PFSK-1 (cell line): ENCODE data around the gene SIX2.

Source experiments
- POLR2AphosphoS5 ChIP-seq: IDR thresholded peaks from 2 replicates; pipeline ENCODE4 v1.6.1; 2012; ENCODE audit warnings: low read depth, mild to moderate bottlenecking, control low read depth, low read length, moderate library complexity
- REST ChIP-seq, 2 experiments: IDR thresholded peaks; 2 replicates each; pipeline versions ENCODE4 v1.6.1 to v1.8.0; 2011 to 2012; ENCODE audit warnings: low read depth in 2 of 2, low read length in 2 of 2, control low read depth in 1 of 2, inconsistent platforms in 1 of 2, mild to moderate bottlenecking in 1 of 2, moderate library complexity in 1 of 2; ENCODE audit not compliant: insufficient read depth in 1 of 2
- SIN3A ChIP-seq: IDR thresholded peaks from 2 replicates; pipeline ENCODE4 v1.6.1; 2012; ENCODE audit warnings: mild to moderate bottlenecking, low read length, moderate library complexity, borderline replicate concordance; ENCODE audit not compliant: insufficient read depth

GRCh38 chr2:44980751-44981713, 28.2 kb downstream of the SIX2 start:
- TF ChIP-seq POLR2AphosphoS5, result no peak
- no peak for TF ChIP-seq REST (IDR thresholded peaks at IDR 0.05; ENCODE audit: insufficient read depth in 1 of 2, low read depth in 2 of 2, low read length in 2 of 2)
- TF ChIP-seq SIN3A, result no peak
